Rectal smooth muscle tissue (tissue), 1 donor: ENCODE results near the gene ACKR2.
"Not testable (repeated sequence)": the region's sequence is repeated elsewhere in the genome, so short reads cannot be mapped to it uniquely, and the experiment has no call there.

ENCODE experiments used
- H3K27ac ChIP-seq: one replicate; pipeline ENCODE4 v1.7.0; 2013; ENCODE audit warnings: low read depth, low read length, inconsistent platforms
- H3K27me3 ChIP-seq: one replicate; pipeline ENCODE4 v1.7.0; 2013; ENCODE audit warnings: low read length; ENCODE audit not compliant: control insufficient read depth, insufficient read depth
- H3K36me3 ChIP-seq: one replicate; pipeline ENCODE4 v1.7.0; 2013; ENCODE audit warnings: low read length; ENCODE audit not compliant: control insufficient read depth, insufficient read depth
- H3K4me1 ChIP-seq: one replicate; pipeline ENCODE4 v1.7.0; 2013; ENCODE audit warnings: low read length; ENCODE audit not compliant: control insufficient read depth, insufficient read depth
- H3K4me3 ChIP-seq: one replicate; pipeline ENCODE4 v1.7.0; 2013; ENCODE audit warnings: low read length
- H3K9ac ChIP-seq: one replicate; pipeline ENCODE4 v1.7.0; 2013; ENCODE audit warnings: low read length

The ACKR2 gene

GRCh38 chr3:42876401-42876800 lies 67.2 kb downstream of the ACKR2 start:
- no peak overlapping the region for H3K9ac ChIP-seq
- no peaks in the 10 kb centered on the region for H3K27me3 ChIP-seq
- H3K27ac ChIP-seq = no peak overlapping the region
- H3K4me3 ChIP-seq = no peak overlapping the region
- H3K4me1 ChIP-seq = peaks cover 2% of the 10 kb centered on the region
- H3K36me3 ChIP-seq = no peaks in the 10 kb centered on the region

DNA sequence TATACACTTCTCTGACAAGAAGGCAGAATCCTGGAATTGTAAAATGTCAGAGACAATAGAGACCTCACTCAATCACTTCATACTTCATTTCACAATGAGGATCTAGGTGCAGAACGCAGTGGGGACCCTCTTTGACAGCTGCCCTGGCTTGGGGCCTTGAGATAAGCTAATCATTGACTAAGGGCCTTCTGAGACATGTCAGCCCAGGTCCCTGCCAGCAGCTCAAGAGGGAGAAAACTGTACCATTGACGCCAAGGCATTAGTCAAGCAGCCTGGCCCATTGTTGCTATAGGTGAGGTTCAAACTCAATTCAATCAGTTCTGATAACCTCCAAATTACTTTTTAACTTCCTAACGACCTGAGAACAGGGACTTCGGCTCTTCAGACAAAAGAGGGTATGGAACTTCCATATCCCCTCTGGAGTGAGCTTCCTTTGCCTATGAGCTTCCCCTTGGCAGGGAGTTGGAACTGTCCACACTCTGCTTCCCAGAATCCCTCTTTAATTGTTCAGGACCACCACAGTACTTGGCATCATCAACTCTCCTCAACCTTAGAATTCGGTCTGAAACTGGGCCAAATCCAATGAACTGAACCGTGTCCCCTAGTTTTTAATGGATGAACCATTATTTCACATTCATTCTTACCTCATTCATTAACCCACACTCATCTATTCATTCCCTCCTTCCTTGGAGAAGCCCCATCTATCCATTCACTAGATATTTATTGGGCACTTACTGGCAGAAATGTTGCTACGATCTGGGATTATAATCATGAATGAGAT lies 67.9 kb downstream of the ACKR2 start:
- Histone ChIP-seq H3K27ac (no peak overlapping the region), H3K4me1 (peaks cover 2% of the 10 kb centered on the region), H3K4me3 (no peak overlapping the region), H3K9ac (no peak overlapping the region), H3K27me3 (no peaks in the 10 kb centered on the region), H3K36me3 (no peaks in the 10 kb centered on the region)

DNA sequence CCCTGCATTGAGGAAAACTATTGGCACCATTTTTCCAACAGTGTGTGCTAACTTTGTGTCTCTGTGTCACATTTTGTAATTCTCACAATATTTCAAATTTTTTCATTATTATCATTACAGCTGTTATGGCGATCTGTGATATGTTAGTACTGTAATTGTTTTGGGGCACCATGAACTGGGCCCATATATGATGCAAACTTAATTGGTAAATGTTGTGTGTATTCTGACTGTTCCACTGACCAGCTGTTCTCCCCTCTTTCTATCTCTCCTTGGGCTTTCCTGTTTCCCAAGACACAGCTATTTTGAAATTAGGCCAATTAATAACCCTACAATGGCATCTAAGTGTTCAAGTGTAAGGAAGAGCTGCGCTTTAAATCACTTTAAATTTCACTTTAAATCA lies 68.6 kb downstream of the ACKR2 start:
- Histone ChIP-seq H3K9ac (no peak overlapping the region), H3K4me1 (peaks cover 2% of the 10 kb centered on the region), H3K36me3 (no peaks in the 10 kb centered on the region), H3K4me3 (no peak overlapping the region), H3K27me3 (no peaks in the 10 kb centered on the region), H3K27ac (no peak overlapping the region)

DNA sequence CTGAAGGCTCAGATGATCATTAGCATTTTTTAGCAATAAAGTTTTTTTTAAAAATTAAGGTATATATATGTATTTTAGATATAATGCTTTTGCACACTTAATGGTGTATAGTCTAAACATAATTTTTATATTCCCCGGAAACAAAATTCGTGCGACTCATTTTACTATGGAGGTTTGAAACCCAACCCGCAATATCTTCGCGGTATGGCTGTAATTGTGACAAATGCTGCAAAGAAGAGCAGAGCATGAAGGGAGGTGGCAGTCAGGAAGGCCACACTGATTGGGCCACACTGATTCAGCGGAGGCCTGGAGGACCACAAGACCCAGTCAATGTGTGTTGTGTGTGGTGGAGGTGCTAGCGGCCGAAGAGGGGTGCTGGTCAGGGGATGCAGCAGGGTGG lies 70.9 kb downstream of the ACKR2 start:
- Histone ChIP-seq H3K36me3 (no peaks in the 10 kb centered on the region), H3K27me3 (no peaks in the 10 kb centered on the region), H3K27ac (peak overlapping the region; percentile 69), H3K4me1 (peaks cover 2% of the 10 kb centered on the region), H3K4me3 (peak overlapping the region; percentile 74), H3K9ac (no peak overlapping the region)

DNA sequence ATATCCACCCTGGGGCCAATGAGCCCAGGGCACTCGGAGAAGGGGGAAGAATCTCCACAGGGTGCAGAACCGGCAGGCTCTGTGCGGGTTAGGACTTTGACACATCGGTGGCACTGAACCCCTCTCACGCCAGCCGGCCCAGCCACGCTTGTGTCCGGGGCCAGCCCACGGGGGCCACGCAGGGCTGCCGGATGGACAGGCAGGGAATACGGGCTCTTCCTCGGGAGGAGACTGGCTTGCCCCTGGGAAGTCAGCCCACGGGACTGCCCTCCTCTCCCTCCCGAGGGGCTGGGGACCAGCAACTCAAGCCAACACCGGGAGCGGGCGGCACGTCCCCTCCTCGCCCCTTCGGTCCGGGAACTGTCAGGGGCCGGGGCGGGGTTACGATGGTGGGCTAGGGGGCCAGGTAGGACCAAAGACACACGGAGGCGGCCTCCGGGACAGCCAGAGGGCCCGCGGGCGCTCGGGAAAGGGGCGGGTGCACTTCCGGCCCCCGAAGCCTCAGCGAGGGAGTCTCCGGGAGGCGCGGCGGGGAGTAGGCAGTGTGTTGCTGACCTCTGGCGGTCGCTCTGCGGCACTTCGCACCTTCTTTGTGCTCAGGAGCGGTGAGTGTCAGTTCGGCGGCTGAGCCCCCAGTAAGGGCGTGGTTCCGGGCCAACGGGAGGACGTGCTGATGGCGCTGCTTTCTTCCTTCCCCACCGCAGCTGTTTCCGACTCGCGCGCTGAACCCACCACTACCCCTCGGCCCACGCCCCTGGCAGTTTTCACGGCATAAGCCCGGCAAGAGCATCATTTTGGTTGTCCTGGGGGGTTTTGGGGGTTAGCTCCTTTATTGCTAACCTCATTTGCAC lies 71.6 kb downstream of the ACKR2 start:
- H3K4me1 ChIP-seq = peaks cover 2% of the 10 kb centered on the region
- H3K4me3 ChIP-seq = peak overlapping the region; percentile 74
- no peaks in the 10 kb centered on the region for H3K36me3 ChIP-seq
- H3K9ac ChIP-seq = peak overlapping the region; percentile 46
- peak overlapping the region; percentile 69 for H3K27ac ChIP-seq
- H3K27me3 ChIP-seq = no peaks in the 10 kb centered on the region

DNA sequence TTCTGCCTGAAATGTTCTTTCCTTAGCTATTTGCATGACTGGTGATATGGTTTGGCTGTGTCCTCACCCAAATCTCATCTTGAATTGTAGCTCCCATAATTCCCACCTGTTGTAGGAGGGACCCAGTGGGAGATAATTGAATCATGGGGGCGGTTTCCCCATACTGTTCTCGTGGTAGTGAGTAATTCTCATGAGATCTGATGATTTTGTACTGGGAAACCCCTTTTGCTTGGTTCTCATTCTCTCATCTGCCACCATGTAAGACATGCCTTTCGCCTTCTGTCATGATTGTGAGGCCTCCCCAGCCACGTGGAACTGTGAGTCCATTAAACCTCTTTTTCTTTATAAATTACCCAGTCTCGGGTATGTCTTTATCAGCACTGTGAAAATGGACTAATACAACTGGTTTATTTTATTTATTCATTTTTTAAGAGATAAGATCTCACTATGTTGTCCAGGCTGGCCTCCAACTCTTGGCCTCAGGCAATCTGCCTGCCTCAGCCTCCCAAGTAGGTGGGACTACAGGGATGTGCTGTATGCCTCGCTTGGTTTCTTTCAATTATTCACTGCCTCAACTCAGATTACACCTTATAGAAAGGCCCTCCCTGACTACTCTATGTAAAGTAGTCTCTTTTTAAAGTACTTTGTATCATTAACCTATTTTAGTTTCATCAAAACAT lies 74.1 kb downstream of the ACKR2 start:
- H3K27ac ChIP-seq, H3K4me3 ChIP-seq, H3K9ac ChIP-seq, H3K4me1 ChIP-seq, H3K36me3 ChIP-seq, H3K27me3 ChIP-seq: not testable (repeated sequence)

DNA sequence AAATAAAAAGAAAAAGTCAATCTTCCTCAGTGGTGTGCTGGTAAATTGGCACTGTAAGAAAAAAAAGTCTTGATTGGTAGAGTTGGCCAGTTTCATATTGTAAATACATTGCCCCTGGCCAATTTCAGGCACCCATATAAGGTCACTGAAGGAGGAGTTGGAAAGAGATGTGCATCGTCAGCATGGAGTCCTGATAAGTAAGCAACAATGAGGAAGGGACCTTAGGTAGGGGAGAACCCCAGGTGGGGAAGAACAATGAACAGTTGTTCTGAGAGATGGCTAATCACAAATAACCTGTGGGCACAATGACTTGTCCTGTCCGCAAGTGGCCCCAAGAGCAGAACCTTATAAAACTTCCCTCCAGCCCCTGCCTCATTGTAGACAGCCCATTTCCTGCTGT lies 75.1 kb downstream of the ACKR2 start:
- Histone ChIP-seq H3K4me3 (no peak overlapping the region), H3K9ac (no peak overlapping the region), H3K27me3 (no peaks in the 10 kb centered on the region)

GRCh38 chr3:42886294-42886822 lies 77.1 kb downstream of the ACKR2 start:
- no peak overlapping the region for H3K4me3 ChIP-seq
- H3K27ac ChIP-seq = no peak overlapping the region
- no peaks in the 10 kb centered on the region for H3K36me3 ChIP-seq
- H3K4me1 ChIP-seq = no peaks in the 10 kb centered on the region
- H3K27me3 ChIP-seq = no peaks in the 10 kb centered on the region
- no peak overlapping the region for H3K9ac ChIP-seq

More for the DNA sequence above, 75.1 kb downstream of the ACKR2 start:
- H3K4me1 ChIP-seq = peaks cover 2% of the 10 kb centered on the region
- H3K27ac ChIP-seq = no peak overlapping the region
- no peaks in the 10 kb centered on the region for H3K36me3 ChIP-seq

DNA sequence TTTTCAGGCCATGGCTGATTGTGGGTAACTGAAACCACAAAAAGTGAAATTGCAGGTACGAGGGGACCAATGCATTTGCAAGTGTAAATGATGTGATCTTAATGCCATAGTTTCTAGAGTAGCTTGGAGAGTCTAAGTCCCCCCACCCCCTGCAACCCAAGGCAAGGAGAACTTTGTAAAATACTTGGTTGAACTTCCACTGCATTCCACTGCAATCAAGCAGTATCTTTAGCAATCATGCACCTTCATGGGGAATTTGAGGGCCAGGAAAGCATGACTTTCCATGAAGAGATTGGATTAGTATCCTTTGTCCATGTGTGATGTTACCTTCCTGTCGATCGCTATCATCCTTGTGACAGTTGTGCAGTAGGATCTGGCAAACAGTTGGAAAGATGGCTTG lies 77.8 kb downstream of the ACKR2 start:
- Histone ChIP-seq H3K4me3 (no peak overlapping the region), H3K4me1 (no peaks in the 10 kb centered on the region), H3K27ac (no peak overlapping the region), H3K9ac (no peak overlapping the region), H3K36me3 (no peaks in the 10 kb centered on the region), H3K27me3 (no peaks in the 10 kb centered on the region)

DNA sequence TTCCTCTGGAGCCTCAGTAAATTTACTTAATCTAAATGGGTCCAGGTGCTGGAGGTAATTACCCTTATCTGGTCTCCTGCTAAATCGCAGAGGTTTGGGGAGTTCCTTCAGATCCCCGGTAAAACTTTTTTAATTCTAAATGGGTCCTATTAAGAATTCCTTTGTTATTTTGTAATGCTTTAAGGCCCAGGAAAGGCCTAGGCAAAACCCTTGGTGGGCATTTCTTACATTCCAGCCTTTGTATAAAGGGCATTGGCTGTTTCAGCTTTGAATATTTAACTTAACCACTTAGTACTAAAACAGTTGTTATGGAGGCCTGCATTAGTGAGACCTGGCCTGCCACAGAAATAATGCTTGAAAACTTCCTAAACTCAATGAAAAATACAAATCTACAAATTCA lies 81.8 kb downstream of the ACKR2 start:
- H3K4me3 ChIP-seq = no peak overlapping the region
- no peaks in the 10 kb centered on the region for H3K27me3 ChIP-seq
- H3K36me3 ChIP-seq = no peaks in the 10 kb centered on the region
- H3K4me1 ChIP-seq = no peaks in the 10 kb centered on the region
- no peak overlapping the region for H3K9ac ChIP-seq
- no peak overlapping the region for H3K27ac ChIP-seq

GRCh38 chr3:42892169-42892568 lies 82.9 kb downstream of the ACKR2 start:
- no peak overlapping the region for H3K27ac ChIP-seq
- no peak overlapping the region for H3K9ac ChIP-seq
- no peaks in the 10 kb centered on the region for H3K36me3 ChIP-seq
- H3K27me3 ChIP-seq = no peaks in the 10 kb centered on the region
- H3K4me1 ChIP-seq = no peaks in the 10 kb centered on the region
- H3K4me3 ChIP-seq = no peak overlapping the region

DNA sequence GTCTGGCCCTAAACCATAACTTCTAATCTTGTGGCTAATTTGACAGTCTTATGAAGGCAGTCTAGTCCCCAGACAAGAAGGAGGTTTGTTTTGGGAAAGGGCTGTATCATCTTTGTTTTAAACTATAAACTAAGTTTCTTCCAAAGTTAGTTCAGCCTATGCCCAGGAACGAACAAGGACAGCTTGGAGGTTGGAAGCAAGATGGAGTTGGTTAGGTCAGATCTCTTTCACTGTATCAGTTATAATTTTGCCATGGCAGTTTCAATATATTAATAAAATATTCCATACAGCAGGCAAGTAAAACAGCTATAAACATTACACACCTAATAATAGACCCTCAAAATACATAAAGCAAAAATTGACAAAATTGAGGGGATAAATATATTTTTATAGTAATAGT lies 83.6 kb downstream of the ACKR2 start:
- H3K27me3 ChIP-seq = no peaks in the 10 kb centered on the region
- H3K4me1 ChIP-seq = no peaks in the 10 kb centered on the region
- no peak overlapping the region for H3K9ac ChIP-seq
- H3K36me3 ChIP-seq = no peaks in the 10 kb centered on the region
- no peak overlapping the region for H3K4me3 ChIP-seq
- H3K27ac ChIP-seq = no peak overlapping the region
